DMS53 treated with DMSO at 0.1 percent for 48 hours (cell line): Measurements from ENCODE around the gene ZNF783.
A peak's percentile ranks its signal among the peaks of the same experiment; 100 is the strongest.

Experiments
- DNase-seq: peaks from one replicate; lab custom pipeline; 2025; ENCODE audit not compliant: unreplicated experiment; lab: John Stamatoyannopoulos, UW

Gene ZNF783

DNA sequence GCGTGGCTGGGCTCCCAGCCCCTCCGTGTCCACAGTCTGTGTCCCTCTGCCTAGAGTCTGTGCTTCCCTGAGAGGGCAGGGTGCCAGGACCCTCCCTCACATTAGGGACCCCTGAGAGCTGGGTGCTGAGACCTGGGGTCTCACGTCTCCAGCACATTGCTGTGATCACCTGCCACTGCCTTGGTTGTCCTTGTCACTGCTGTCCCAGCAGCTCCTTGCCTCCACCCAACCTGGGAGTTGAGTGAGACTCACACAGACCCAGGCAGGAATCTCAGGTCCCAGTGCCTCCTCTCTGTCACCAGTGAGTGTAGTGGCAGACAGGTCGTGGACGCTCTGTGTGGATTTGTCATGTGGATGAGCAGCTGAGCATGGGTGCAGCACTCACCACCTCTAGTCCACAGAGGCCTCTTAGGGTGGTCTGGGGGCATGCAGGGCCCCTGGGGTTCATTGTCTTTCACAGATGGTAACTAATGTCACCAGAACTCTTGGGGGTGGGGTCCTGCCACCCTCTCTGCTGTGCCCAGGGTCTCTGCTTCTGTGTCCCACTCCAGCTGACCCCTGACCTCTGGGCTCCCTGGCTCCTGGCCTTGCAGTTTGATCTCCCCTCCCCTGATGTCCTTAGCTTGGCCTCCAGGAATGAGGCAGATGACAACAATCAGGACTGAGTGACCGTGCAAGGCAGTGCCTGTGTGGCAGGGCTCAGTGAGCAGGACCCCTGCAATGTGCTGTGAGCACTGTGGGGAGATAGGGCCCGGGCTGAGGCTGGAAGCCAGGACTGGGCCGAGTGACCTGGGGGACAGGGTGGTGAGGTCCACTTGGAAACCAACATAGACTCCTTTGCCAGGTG lies 18.9 kb downstream of the ZNF783 start:
- no peak for DNase-seq

- no peak for DNase-seq
Observed at GRCh38 chr7:149281508-149282330, 19.7 kb downstream of the ZNF783 start.

GRCh38 chr7:149282331-149282655 lies 20.3 kb downstream of the ZNF783 start:
- DNase-seq, result no peak

DNA sequence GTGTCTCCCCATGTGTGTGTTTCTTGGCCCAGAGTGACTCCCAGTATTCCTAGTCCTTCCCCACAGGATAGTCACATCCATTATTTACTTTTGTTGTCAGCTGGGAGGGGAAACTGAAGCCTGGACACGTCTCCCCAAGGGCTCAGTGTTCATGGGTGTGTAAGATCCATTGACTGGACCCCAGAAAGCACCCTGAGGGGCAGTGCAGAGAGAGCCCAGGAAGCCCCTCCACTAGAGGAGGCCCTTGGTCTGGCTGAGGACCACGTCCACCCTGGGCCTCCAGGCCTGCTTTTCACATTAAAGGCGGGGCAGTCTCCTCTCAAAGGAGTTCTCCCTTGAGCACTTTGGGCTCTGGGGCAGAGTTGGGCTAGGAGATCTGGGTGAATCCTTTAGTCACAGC lies 21.3 kb downstream of the ZNF783 start:
- no peak for DNase-seq

- peak; percentile 66 for DNase-seq
Observed at GRCh38 chr7:149284343-149284742, 22.3 kb downstream of the ZNF783 start.

DNA sequence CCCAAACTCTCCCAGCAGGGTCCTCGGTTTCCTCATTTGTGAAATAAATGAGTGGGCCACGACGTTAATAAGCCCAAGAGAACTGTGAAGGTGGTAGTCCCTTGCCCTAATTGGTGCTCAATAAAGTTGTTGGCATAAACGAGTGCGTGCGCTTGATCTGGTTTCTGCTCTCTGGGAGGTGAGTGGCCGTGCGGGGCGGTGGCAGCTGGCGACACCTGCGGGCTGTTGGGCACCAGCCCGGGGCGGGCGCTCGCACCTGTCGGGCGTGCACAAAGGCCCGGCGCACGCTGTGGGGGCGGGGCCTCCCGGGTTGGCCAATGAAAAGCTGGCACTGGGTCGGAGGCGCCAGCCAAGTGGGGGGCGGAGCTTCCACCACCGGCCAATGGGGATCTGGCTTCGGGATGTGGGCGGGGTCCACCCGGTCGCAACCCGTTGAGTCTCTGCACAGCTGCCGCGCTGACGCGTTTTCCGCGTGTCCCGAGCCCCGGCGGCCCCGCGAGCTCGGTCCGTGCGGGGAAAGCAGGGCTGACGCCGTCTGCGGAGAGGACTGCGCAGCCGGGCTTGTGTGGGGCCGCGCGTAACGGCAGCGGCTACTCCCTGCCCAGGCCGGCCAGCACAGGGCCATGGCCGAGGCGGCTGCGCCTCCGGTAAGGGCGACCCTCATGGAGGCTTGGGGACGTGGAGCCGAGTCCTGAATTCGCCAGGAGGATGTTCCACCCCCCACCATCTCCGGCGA lies 23.0 kb downstream of the ZNF783 start:
- peak; percentile 97 for DNase-seq

- DNase-seq, result no peak
Observed at GRCh38 chr7:149285603-149286002, 23.6 kb downstream of the ZNF783 start.

DNA sequence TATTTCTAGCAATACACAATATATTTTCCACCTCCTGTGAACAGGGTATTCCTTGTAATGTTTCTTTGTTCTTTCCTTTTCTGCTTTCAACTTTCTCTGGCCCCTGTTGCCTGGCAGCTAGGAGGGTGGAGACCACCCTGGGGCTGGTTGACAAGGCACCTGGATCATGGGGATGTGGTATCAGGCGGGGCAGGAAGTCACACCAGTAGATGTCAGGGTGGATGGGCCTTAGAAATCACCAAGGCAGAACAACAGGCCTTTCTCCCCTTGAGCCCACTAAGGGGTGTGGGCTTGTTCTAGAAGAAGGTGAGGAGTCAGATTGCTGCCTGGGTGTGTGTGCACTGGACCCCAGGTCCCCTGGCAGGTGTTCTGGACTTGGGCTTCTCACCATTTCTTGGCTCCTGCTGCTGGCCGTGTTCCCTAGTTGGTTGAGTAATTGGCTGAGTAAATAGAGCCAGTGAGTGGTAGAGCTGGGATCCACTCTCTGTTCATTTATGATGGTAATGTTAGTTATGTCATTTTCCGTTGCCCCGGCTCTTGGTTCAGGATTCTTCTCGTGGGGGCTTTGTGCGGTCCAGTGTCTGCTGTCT lies 24.9 kb downstream of the ZNF783 start:
- no peak for DNase-seq

DNA sequence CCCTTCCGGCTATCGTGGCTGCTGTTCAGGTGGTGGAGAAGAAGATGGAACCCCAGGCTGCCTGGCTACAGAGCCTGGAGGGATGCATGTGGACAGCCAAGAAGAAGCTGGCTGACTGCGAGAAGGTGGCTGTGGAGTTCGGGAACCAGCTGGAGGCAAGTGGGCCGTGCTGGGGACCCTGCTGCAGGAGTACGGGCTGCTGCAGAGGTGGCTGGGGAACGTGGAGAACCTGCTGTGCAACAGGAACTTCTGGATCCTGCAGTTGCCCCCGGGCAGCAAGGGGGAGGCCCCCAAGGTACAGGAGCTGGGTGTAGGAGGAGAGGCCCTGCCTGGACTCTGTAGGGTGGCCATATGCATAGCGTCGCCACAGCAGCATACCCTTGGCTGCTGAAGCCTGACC lies 25.6 kb downstream of the ZNF783 start:
- DNase-seq, result no peak

GRCh38 chr7:149289262-149289661 lies 27.3 kb downstream of the ZNF783 start:
- DNase-seq, result no peak

- DNase-seq, result no peak
Observed at GRCh38 chr7:149289856-149290255, 27.9 kb downstream of the ZNF783 start.

DNA sequence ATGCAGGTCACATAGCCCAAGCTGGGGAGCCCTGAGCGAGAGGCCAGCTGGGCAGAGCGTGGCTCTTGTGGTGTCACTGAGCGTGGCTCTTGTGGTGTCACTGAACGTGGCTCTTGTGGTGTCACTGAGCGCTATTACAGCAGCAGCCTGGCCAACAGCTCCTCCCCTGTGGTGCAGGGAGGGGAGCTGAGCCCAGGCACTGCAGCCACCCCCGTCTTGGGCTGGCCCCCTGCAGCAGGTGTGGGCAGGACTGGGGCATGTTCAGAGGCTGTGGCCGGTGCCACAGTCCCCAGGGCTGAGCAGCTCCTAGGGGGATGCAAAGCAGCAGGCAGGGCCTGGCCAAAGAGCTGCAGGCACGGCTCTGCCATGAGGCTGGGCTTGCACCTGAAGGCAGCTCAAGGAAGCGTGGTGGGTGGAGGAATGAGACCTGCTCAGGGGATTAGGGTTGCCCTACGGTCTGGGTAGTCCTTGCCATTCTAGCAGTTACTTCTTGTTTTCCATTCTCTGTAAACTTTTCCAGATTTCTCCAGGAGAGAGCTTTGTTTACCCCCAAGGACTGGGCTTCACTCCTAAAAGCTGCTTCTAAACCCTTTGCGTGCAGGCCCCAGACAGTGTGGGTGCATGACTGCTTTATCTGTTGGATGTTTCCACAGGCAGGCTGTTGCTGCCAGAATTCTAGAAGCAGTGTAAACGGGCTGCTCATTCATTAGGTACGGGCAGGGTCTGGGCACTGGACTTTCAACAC lies 29.2 kb downstream of the ZNF783 start:
- DNase-seq, result no peak

DNA sequence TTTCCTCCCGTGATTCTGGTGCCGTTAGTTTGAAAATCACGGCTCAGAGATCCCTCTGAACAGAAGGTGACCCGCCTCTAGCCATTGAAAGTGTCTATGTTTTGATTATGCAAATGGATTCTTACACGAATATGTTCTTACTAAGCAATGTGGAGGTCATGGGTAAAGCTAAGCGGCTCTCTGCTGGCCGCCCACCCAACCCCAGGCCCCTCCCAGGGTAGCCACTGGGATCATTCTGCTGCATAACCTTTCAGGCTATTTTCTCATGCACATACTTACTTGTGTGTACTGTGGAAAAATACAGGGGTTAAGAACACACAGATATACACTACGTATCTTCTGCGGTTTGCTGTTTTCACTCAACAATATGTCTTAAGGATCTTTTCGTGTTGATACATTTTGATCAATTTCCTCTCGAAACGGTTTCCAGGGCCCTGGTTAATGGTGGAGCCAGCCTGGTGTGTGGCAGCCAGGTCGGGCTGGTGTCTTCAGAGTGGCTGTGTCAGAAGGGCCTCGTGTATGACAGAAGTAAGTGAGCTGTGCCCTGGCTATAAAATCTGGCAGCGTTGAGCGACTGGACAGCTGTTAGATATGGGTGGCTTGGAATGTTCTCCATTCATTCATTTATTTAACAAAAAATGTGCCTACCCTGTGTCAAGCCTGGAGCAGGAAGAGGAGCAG lies 29.9 kb downstream of the ZNF783 start:
- no peak for DNase-seq

GRCh38 chr7:149292462-149292823 lies 30.4 kb downstream of the ZNF783 start:
- no peak for DNase-seq

- no peak for DNase-seq
Observed at GRCh38 chr7:149293338-149293737, 31.3 kb downstream of the ZNF783 start.

DNA sequence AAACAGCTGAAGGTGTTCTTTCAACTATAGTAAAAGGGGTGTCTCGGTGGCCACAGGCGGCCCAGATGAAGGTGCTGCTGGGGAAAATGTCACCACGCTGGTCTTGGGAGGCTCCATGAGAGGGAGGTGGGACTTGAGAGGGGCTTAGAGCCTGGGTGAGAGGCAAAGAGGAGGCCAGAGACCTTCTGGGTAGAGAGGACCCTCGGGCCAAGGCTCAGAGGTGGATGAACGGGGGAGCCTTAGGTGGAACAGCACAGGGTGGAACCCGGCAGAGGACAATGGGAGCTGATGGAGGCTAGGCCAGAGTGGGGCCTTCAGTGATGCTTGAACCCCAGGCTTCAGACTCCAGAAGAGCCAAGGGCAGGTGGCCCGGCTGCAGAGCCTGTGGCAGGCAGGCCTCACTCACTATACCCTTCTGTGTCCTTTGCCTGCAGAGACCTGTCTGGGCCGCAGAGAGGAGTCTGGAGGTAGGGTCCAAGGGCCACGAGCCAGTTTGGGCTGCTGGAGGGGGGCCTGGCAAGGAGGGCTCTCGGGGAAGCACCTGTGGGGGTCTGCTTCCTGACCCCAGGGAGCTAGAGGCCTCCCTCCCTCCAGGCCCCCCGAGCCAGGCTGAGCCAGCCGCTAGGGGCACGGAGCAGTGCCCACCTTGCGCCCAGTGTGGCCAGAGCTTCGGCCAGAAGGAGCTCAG lies 32.1 kb downstream of the ZNF783 start:
- no peak for DNase-seq

GRCh38 chr7:149294634-149295480 lies 32.9 kb downstream of the ZNF783 start:
- DNase-seq, result no peak

DNA sequence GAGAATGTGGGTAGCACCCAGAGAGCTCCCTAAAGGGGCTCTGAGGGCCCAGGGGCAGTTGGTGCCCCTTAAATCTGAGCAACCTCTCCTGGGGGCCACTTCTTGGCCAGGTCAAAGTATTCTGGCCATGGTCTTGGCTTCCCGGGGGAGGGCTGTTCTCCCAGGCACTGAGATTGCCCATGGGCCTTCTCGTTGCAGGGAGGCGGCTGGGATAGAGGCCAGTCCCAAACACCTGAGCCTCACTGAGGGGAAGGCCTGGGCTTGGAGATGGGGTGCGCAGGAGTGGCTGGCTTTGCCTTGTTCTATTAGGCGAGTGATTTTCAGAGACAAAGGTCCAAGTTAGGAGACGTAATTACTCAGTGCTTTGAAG lies 33.5 kb downstream of the ZNF783 start:
- DNase-seq, result no peak

DNA sequence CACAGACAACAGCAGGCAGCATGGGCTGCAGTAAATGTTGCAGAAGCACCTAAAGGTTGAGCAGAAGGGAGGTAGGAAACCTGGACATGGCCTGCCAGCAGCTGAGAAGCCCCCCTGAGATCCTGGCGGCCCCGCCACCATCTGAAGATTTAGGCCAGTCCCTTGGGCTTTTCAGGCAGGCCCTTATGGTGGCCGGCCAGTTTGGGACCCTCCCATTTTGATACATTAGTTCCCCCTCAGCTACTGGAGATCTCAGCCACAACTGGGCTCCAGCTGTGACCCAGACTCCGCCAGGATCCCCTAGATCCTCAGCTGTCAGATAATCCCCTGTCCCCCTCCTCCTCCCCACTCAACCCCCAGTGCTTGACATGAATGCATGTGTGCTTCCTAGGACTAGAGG lies 34.4 kb downstream of the ZNF783 start:
- DNase-seq, result no peak
